DMS53 (cell line): Measurements from ENCODE around the gene EFHD2.
"Not testable (repeated sequence)": the region's sequence is repeated elsewhere in the genome, so short reads cannot be mapped to it uniquely, and the experiment has no call there.

Experiments used
- DNase-seq: peaks from one replicate; lab custom pipeline; 2025; lab: John Stamatoyannopoulos, UW

EFHD2 gene

GRCh38 chr1:15430787-15431570 is 21.3 kb downstream of the EFHD2 start:
- peak; percentile 76 for DNase-seq

- DNase-seq: peak; percentile 59
Measured at GRCh38 chr1:15431571-15431948, 21.9 kb downstream of the EFHD2 start.

- peak; percentile 86 for DNase-seq
Measured at GRCh38 chr1:15432324-15432723, 22.6 kb downstream of the EFHD2 start.

- DNase-seq: no peak
Measured at GRCh38 chr1:15433471-15433870, 23.8 kb downstream of the EFHD2 start.

GRCh38 chr1:15434739-15435138 is 25.1 kb downstream of the EFHD2 start:
- not testable (repeated sequence) for DNase-seq

GRCh38 chr1:15435239-15436077 is 25.8 kb downstream of the EFHD2 start:
- no peak for DNase-seq

GRCh38 chr1:15436881-15437442 is 27.3 kb downstream of the EFHD2 start:
- peak; percentile 27 for DNase-seq

GRCh38 chr1:15439325-15439724 is 29.6 kb downstream of the EFHD2 start:
- no peak for DNase-seq

GRCh38 chr1:15440357-15440756 is 30.7 kb downstream of the EFHD2 start:
- no peak for DNase-seq

- no peak for DNase-seq
Measured at GRCh38 chr1:15441247-15441646, 31.6 kb downstream of the EFHD2 start.

- no peak for DNase-seq
Measured at GRCh38 chr1:15442119-15442518, 32.4 kb downstream of the EFHD2 start.

GRCh38 chr1:15442759-15443158 is 33.1 kb downstream of the EFHD2 start:
- no peak for DNase-seq

GRCh38 chr1:15443281-15443680 is 33.6 kb downstream of the EFHD2 start:
- peak; percentile 75 for DNase-seq

- no peak for DNase-seq
Measured at GRCh38 chr1:15444468-15445389, 35.0 kb downstream of the EFHD2 start.

GRCh38 chr1:15445390-15446122 is 35.9 kb downstream of the EFHD2 start:
- no peak for DNase-seq

- no peak for DNase-seq
Measured at GRCh38 chr1:15446212-15446611, 36.5 kb downstream of the EFHD2 start.

- DNase-seq: no peak
Measured at GRCh38 chr1:15448877-15449462, 39.3 kb downstream of the EFHD2 start.

- DNase-seq: no peak
Measured at GRCh38 chr1:15449567-15449966, 39.9 kb downstream of the EFHD2 start.

GRCh38 chr1:15451014-15451722 is 41.5 kb downstream of the EFHD2 start:
- DNase-seq: no peak

- DNase-seq: no peak
Measured at GRCh38 chr1:15452216-15452615, 42.5 kb downstream of the EFHD2 start.
